NB4 (cell line): ENCODE data around the gene DSPP.

Source experiments
- CTCF ChIP-seq: IDR thresholded peaks from one replicate; pipeline ENCODE4 v1.5.1; 2012; ENCODE audit warnings: low read depth, low read length
- POLR2A ChIP-seq: IDR thresholded peaks from 2 replicates; pipeline ENCODE4 v1.6.1; 2011; ENCODE audit warnings: mild to moderate bottlenecking; ENCODE audit not compliant: insufficient read length; ENCODE audit errors: extremely low read depth

- TF ChIP-seq CTCF, result no peak
- no peak for TF ChIP-seq POLR2A
Measured at GRCh38 chr4:87559090-87559837, 49.1 kb upstream of the DSPP start.
